SU-DHL-6 (cell line): ENCODE data around the gene DLL4.

Experiments
- CTCF ChIP-seq: fragments of 200-600 bp; sonication (generic); IDR thresholded peaks from one replicate; pipeline ENCODE4 v1.5.1; 2017; ENCODE audit warnings: antibody characterized with exemption, mild to moderate bottlenecking, low read length, moderate library complexity; ENCODE audit not compliant: insufficient read depth, poor library complexity, severe bottlenecking
- EZH2phosphoT487 ChIP-seq: fragments of 200-600 bp; sonication (generic), shearing (Covaris generic); conservative IDR thresholded peaks from 2 replicates; pipeline ENCODE4 v1.6.1; 2018; ENCODE audit warnings: mild to moderate bottlenecking, antibody characterized with exemption, low read length, moderate library complexity, mixed read lengths

DNA sequence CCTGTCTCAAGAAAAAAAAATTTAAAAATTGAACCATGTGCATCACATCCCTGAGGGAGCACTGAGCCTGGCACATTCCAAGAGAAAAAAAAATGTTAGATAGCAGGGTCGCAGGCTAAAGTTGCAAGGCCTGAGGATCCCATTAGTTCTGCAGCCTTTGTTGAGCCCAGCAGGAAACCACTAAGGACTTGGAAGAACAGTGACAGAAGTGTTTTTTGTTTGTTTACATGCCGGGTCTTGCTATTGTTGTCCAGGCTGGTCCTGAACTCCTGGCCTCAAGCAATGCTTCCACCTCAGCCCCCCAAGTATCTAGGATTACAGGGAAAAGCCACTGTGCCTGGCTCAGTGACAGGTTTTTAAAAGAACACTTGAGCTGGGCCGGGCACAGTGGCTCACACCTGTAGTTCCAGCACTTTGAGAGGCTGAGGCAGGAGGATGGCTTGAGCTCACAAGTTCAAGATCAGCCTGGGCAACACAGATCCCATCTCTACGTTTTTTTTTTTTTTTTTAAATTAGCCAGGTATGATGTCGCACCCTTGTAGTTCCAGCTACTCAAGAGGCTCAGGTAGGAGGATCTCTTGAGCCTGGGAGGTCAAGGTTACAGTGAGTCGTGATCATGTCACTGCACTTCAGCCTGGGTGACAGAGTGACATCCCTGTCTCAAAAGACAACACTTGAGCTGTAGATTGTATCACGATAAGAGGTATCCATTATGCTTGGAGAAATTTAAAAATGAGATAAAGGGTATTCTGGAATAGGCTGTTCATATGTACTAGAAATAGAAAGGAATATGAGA lies 39.3 kb downstream of the DLL4 start:
- TF ChIP-seq CTCF (no peak), EZH2phosphoT487 (no peak)
